Measurements from ENCODE around the gene DIAPH3. TPM values are rescaled to one million over a fixed set of nuclear protein-coding genes. Genes with fewer than 3 reads are reported as not detected.
"Not testable (repeated sequence)": the region's sequence is repeated elsewhere in the genome, so short reads cannot be mapped to it uniquely, and the experiment has no call there.

Gene DIAPH3
- total RNA-seq, 4 donors from 2014 or later, result 0.10 to 0.67 TPM; not detected in 2

DNA sequence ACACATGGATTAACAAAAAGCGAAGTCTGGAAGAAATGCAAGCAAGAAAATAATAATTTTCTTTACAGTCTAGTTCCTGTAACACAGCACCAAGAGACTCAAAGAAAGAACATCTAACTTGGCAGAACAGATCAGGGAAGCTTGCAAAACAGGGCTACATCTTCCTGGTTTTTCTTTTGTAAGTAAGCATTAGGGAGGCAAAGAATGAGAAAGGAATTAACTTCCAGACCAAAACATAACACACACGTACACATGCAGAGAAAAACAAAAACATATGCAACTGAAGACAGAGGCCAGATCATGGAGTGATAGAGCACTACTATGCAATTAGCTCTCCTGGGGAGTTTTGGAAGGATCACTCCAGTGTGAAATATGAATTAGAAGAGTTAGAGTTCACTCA is 120.5 kb downstream of the DIAPH3 start:
- H3K4me1 ChIP-seq, result no peaks in the 10 kb centered on the region
- intact Hi-C loops (cut with DNase I), result no loop called here
- H3K27me3 ChIP-seq, result no peaks in the 10 kb centered on the region
- no peak for DNase-seq
- no peak overlapping the region for H3K27ac ChIP-seq
- WGBS, 2 donors, result 72 to 80% methylated on average over 2 of the region's 2 CpGs
- no peaks in the 10 kb centered on the region for H3K36me3 ChIP-seq
- TF ChIP-seq, protein P1, sequence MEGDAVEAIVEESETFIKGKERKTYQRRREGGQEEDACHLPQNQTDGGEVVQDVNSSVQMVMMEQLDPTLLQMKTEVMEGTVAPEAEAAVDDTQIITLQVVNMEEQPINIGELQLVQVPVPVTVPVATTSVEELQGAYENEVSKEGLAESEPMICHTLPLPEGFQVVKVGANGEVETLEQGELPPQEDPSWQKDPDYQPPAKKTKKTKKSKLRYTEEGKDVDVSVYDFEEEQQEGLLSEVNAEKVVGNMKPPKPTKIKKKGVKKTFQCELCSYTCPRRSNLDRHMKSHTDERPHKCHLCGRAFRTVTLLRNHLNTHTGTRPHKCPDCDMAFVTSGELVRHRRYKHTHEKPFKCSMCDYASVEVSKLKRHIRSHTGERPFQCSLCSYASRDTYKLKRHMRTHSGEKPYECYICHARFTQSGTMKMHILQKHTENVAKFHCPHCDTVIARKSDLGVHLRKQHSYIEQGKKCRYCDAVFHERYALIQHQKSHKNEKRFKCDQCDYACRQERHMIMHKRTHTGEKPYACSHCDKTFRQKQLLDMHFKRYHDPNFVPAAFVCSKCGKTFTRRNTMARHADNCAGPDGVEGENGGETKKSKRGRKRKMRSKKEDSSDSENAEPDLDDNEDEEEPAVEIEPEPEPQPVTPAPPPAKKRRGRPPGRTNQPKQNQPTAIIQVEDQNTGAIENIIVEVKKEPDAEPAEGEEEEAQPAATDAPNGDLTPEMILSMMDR (IDR thresholded peaks at IDR 0.05), result no peak
- no peak for TF ChIP-seq POLR2A (IDR thresholded peaks at IDR 0.05)
- no peaks in the 10 kb centered on the region for H3K9me3 ChIP-seq
- no peak overlapping the region for H3K4me3 ChIP-seq (replicated peaks in 1 of 3)

DNA sequence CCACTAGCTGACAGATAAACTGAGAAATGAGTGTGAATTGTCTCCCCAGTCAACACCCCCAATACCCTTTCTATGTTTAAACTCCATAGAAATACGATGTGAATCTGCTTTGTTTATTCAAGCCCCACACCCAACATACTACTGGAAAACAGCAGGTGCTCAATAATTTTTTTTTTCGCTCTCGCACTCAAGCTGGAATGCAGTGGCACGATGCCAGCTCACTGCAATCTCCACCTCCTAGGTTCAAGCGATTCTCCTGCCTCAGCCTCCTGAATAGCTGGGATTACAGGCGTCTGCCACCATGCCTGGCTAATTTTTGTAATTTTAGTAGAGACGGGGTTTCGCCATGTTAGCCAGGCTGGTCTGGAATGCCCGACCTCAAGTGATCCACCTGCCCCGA is 123.1 kb downstream of the DIAPH3 start:
- H3K27me3 ChIP-seq; intact Hi-C loops (cut with DNase I): not testable (repeated sequence)
- 96% methylated on average over 10 of the region's 10 CpGs for WGBS, 2 donors

DNA sequence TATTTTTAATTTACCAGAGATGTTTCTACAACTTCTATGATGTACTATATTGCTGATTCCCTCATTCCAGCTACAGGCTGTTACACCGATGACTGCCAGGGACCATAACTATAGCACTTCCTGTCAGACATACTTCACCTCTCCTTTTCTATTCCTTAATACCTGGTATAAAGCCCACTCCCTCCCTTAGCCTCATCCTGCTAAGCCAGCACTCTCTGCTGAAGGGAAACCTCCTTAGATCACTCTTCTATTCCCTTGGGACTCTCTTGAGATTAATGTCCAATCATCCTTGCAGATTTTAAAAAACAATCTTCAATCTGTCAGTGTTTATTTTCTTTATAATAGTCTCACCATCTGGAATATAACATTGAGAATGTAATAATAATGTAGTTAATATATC is 127.9 kb downstream of the DIAPH3 start:
- Histone ChIP-seq H3K4me3 (replicated peaks in 1 of 3) (no peak overlapping the region), H3K9me3 (no peaks in the 10 kb centered on the region), H3K4me1 (peaks cover 0 to under 1% of the 10 kb centered on the region in 2 donors), H3K36me3 (no peaks in the 10 kb centered on the region), H3K27me3 (no peaks in the 10 kb centered on the region), H3K27ac (no peak overlapping the region)
- TF ChIP-seq, protein P1 (IDR thresholded peaks at IDR 0.05), result no peak
- no peak for TF ChIP-seq POLR2A (IDR thresholded peaks at IDR 0.05)
- WGBS, 2 donors, result 98% methylated on average over 1 of the region's 1 CpG
- intact Hi-C loops (cut with DNase I), result no loop called here
- no peak for DNase-seq

More for the DNA sequence above, 123.1 kb downstream of the DIAPH3 start:
- H3K9me3 ChIP-seq; H3K4me1 ChIP-seq; H3K4me3 ChIP-seq (replicated peaks in 1 of 3); H3K36me3 ChIP-seq; H3K27ac ChIP-seq; DNase-seq: not testable (repeated sequence)

DNA sequence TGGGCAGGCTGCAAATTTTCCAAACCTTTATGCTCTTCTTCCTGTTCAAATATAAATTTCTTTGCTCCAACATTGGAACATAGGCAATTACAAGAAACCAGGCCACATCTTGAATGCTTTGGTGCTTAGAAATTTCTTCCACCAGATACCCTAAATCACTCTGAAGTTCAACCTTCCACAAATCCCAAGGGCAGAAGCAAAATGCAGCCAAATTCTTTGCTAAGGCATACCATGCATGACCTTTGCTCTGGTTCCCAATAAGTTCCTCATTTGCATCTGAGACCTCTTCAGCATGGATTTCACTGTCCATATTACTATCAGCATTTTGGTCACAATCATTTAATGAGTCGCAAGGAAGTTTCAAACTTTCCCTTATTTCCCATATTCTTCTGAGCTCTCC is 130.9 kb downstream of the DIAPH3 start:
- no peaks in the 10 kb centered on the region for H3K36me3 ChIP-seq
- TF ChIP-seq, protein P1 (IDR thresholded peaks at IDR 0.05), result no peak
- no peak for TF ChIP-seq POLR2A (IDR thresholded peaks at IDR 0.05)
- no peaks in the 10 kb centered on the region for H3K27me3 ChIP-seq
- 92 to 98% methylated on average over 1 of the region's 1 CpG for WGBS, 2 donors
- H3K4me1 ChIP-seq, result peaks cover 5 to 17% of the 10 kb centered on the region in 2 donors
- intact Hi-C loops (cut with DNase I), result no loop called here
- no peak overlapping the region for H3K4me3 ChIP-seq (replicated peaks in 1 of 3)
- no peak for DNase-seq
- H3K9me3 ChIP-seq, result no peaks in the 10 kb centered on the region
- H3K27ac ChIP-seq, result no peak overlapping the region

DNA sequence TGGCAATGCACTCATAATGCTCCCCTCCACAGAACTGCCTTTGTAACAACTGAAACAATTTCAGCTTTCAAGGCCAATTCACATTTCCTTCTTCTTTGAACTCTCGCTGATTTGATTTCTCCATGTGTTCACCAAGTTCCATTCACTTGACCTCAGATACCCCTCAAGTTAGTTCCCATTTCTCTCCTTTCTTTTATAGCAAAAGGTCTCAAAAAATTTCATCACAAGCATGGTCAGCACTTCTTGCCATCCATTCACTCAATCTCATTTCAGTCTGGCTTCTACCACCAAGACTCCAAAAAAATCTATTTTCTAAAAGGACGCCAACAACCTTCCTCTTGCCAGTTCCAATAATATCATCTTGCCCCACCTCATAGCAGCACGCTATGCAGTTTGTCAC is 135.7 kb downstream of the DIAPH3 start:
- WGBS, 2 donors, result 85 to 95% methylated on average over 3 of the region's 3 CpGs

More for the DNA sequence above, 135.7 kb downstream of the DIAPH3 start:
- Histone ChIP-seq H3K9me3 (no peaks in the 10 kb centered on the region), H3K27me3 (no peaks in the 10 kb centered on the region), H3K4me3 (replicated peaks in 1 of 3) (no peak overlapping the region), H3K27ac (peak overlapping the region in 2 of 3 donors; percentile 35 to 42), H3K4me1 (peaks cover 10 to 26% of the 10 kb centered on the region in 2 donors), H3K36me3 (no peaks in the 10 kb centered on the region)
- DNase-seq, result no peak
- no peak for TF ChIP-seq POLR2A (IDR thresholded peaks at IDR 0.05)
- TF ChIP-seq, protein P1 (IDR thresholded peaks at IDR 0.05), result no peak
- intact Hi-C loops (cut with DNase I), result no loop called here
